Choroid plexus epithelial cell (primary cell): ENCODE measurements around the gene RACK1.
"Not testable (repeated sequence)": the region's sequence is repeated elsewhere in the genome, so short reads cannot be mapped to it uniquely, and the experiment has no call there.

Source experiments
- DNase-seq: peaks from one replicate; pipeline ENCODE4 v3.0.0-alpha.2; 2010; ENCODE audit warnings: low read depth
- H3K4me3 ChIP-seq: 2 replicates; pipeline ENCODE4 v1.5.1; 2011; ENCODE audit warnings: low read depth, mild to moderate bottlenecking, control low read depth, low read length, moderate library complexity
- TF ChIP-seq, protein P1 (sequence below): conservative IDR thresholded peaks from 2 replicates; pipeline ENCODE4 v1.5.1; 2011; ENCODE audit warnings: low read depth, mild to moderate bottlenecking, control low read depth, inconsistent platforms, low read length, moderate library complexity

Gene RACK1

GRCh38 chr5:181217111-181217802 is 26.4 kb downstream of the RACK1 start:
- DNase-seq, result peak; percentile 60
- H3K4me3 ChIP-seq, result peak overlapping the region; percentile 49
- TF ChIP-seq, protein P1, sequence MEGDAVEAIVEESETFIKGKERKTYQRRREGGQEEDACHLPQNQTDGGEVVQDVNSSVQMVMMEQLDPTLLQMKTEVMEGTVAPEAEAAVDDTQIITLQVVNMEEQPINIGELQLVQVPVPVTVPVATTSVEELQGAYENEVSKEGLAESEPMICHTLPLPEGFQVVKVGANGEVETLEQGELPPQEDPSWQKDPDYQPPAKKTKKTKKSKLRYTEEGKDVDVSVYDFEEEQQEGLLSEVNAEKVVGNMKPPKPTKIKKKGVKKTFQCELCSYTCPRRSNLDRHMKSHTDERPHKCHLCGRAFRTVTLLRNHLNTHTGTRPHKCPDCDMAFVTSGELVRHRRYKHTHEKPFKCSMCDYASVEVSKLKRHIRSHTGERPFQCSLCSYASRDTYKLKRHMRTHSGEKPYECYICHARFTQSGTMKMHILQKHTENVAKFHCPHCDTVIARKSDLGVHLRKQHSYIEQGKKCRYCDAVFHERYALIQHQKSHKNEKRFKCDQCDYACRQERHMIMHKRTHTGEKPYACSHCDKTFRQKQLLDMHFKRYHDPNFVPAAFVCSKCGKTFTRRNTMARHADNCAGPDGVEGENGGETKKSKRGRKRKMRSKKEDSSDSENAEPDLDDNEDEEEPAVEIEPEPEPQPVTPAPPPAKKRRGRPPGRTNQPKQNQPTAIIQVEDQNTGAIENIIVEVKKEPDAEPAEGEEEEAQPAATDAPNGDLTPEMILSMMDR, result peak; percentile 5

DNA sequence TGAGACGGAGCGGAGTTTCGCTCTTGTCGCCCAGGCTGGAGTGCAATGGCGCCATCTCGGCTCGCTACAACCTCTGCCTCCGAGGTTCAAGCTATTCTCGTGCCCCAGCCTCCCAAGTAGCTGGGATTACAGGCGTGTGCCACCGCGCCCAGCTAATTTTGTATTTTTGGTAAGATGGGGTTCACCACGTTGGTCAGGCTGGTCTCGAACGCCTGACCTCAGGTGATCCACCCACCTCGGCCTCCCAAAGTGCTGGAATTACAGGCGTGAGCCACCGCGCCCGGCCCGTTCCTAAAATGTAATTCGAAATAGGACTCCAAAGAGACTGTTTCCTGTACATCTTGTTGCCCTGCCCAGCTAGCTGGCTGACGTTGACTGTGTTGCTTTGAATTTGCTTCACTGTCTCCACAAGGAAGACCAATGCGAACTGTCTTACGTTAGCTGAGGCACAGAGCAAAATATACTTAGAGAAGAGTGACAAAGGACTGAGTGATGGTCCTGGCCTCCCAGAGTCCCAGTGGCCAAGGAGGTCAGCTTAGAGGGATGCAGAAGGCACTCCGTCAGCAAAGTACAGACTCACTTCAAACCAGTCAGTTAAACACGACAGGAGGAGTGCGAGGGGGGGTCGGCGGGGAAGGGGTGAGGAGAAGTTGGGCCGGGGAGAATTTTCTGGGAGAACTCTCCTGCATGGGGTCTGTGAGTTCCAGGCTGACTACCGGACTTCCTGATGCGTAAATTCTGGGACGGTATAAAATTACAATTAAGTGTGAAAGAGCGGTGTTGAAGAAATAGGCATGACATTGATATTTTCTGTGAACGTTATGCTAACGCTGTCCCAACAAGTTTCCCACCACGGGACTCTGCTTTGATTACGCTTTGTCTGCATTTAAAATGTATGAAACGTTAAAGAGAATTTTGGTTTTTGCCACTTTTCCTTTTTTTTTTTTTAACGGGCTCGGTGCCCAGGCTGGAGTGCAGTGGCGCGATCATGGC is 27.4 kb downstream of the RACK1 start:
- no peak overlapping the region for H3K4me3 ChIP-seq
- DNase-seq, result no peak
- TF ChIP-seq, protein P1, result no peak

GRCh38 chr5:181214249-181214648 is 29.5 kb downstream of the RACK1 start:
- not testable (repeated sequence) for DNase-seq, H3K4me3 ChIP-seq

DNA sequence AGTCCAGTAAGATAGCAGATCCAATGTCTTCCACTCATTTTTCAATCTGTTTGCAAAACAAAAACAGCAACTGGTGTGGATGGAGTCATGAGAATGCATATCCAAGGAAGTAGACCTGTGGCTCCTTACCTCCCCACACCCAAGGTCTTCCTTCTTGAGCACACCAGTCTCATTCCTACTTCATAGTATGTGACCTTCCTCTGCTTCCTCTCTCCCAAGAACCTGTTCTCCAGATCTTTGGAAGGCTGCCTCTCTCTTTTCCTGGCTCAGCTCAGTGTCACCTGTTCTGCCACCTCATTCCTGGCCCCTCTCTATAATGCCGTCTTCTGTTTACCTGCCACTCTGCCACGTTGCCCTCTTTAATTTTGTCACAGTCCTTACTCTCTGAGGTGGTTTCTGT is 30.8 kb downstream of the RACK1 start:
- H3K4me3 ChIP-seq, result no peak overlapping the region
- TF ChIP-seq, protein P1, result no peak
- no peak for DNase-seq

DNA sequence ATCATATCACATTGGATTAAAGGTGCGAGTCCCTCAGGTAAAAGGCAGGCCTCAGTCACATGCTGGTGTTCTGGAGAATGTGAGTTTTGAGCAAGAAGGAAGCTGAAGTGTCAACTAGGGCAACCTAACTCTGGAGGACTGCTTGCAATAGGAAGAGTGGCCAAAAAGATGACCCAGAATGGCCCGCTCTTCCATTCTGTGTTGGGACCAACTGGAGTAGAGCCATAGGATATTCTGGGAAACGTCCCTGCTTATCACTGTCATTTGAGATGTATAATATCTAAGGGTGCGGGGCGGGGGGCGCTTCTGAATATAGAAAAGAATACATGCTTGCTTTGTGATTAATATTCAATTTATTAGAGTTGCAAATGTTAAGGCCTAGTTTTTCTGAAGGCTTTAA is 31.6 kb downstream of the RACK1 start:
- H3K4me3 ChIP-seq, result no peak overlapping the region
- DNase-seq, result no peak
- TF ChIP-seq, protein P1, result no peak

- TF ChIP-seq, protein P1, result no peak
- DNase-seq, result no peak
- H3K4me3 ChIP-seq, result no peak overlapping the region
Observed at GRCh38 chr5:181211208-181211607, 32.5 kb downstream of the RACK1 start.

GRCh38 chr5:181210698-181211097 is 33.0 kb downstream of the RACK1 start:
- not testable (repeated sequence) for DNase-seq, H3K4me3 ChIP-seq

DNA sequence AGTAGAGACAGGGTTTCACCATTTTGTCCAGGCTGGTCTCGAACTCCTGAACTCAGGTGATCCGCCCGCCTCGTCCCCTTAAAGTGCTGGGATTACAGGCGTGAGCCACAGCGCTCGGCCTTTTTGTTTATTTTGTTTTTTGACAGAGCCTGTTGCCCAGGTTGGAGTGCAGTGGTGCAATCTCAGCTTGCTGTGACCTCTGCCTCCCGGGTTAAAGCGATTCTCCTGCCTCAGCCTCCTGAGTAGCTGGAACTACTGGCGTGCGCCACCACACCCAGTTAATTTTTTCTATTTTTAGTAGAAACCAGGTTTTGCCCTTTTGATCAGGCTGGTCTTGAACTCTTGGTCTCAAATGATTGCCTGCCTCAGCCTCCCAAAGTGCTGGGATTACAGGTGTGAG is 33.6 kb downstream of the RACK1 start:
- DNase-seq, H3K4me3 ChIP-seq: not testable (repeated sequence)

DNA sequence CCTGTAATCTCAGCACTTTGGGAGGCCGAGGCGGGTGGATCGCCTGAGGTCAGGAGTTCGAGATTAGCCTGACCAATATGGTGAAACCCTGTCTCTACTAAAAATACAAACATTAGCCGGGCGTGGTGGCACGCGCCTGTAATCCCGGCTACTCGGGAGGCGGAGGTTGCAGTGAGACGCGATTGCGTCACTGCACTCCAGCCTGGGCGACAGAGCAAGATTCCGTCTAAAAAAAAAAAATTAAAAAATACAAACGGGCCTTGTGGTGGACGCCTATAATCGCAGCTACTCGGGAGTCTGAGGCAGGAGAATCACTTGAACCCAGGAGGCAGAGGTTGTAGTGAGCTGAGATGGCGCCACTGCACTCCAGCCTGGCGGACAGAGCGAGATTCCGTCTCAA is 34.7 kb downstream of the RACK1 start:
- H3K4me3 ChIP-seq, DNase-seq: not testable (repeated sequence)
